Keratinocyte (primary cell): ENCODE measurements around the gene PTPRB. TPM values are rescaled to one million over a fixed set of nuclear protein-coding genes. Genes with fewer than 3 reads are reported as not detected.

Source experiments
- DNase-seq: peaks from one replicate; pipeline ENCODE4 v3.0.0-alpha.2; 2011; ENCODE audit warnings: low read depth, missing footprints, low spot score
- FAIRE-seq: peaks from 2 replicates; lab custom pipeline; 2011; peaks lifted over from hg19 to GRCh38; lab: Jason Lieb, UNC
- H2AFZ ChIP-seq: 2 replicates; pipeline ENCODE4 v1.6.0; 2012; ENCODE audit warnings: low read length, control low read depth, inconsistent platforms; ENCODE audit not compliant: control insufficient read depth
- H3K27ac ChIP-seq: 2 replicates; pipeline ENCODE4 v1.5.1; 2011; ENCODE audit warnings: low read length; ENCODE audit not compliant: control insufficient read depth, insufficient read depth
- H3K27me3 ChIP-seq: 3 replicates; pipeline ENCODE4 v1.6.0; 2011; ENCODE audit warnings: low read length; ENCODE audit not compliant: control insufficient read depth, insufficient read depth; ENCODE audit errors: extremely low read depth
- H3K36me3 ChIP-seq, 2 experiments: 2 replicates in 1 of 2; 3 replicates in 1 of 2; pipeline ENCODE4 v1.5.1; 2011; ENCODE audit warnings: low read length in 2 of 2, mild to moderate bottlenecking in 1 of 2; ENCODE audit not compliant: control insufficient read depth in 2 of 2, insufficient read depth in 2 of 2; ENCODE audit errors: extremely low read depth in 1 of 2
- H3K4me1 ChIP-seq: 3 replicates; pipeline ENCODE4 v1.5.1; 2011; ENCODE audit warnings: low read length; ENCODE audit not compliant: control insufficient read depth, insufficient read depth; ENCODE audit errors: extremely low read depth
- H3K4me2 ChIP-seq: 3 replicates; pipeline ENCODE4 v1.6.0; 2011; ENCODE audit warnings: low read depth, low read length; ENCODE audit not compliant: control insufficient read depth, insufficient read depth; ENCODE audit errors: extremely low read depth
- H3K4me3 ChIP-seq, 3 experiments: fragments of 200-600 bp in 1 of 3; sonication (generic) in 1 of 3; 2 replicates in 2 of 3; 3 replicates in 1 of 3; pipeline ENCODE4 v1.5.1; 2011 to 2016; ENCODE audit warnings: low read length in 3 of 3, mild to moderate bottlenecking in 3 of 3, control low read depth in 2 of 3, inconsistent platforms in 1 of 3, low read depth in 1 of 3, mixed read lengths in 1 of 3, mixed run types in 1 of 3, moderate library complexity in 1 of 3; ENCODE audit not compliant: control insufficient read depth in 2 of 3, insufficient read depth in 2 of 3; ENCODE audit errors: extremely low read depth in 1 of 3
- H3K79me2 ChIP-seq: 2 replicates; pipeline ENCODE4 v1.6.0; 2012; ENCODE audit warnings: low read length; ENCODE audit not compliant: control insufficient read depth, insufficient read depth
- H3K9ac ChIP-seq: 3 replicates; pipeline ENCODE4 v1.6.0; 2011; ENCODE audit warnings: low read length; ENCODE audit not compliant: control insufficient read depth, insufficient read depth; ENCODE audit errors: extremely low read depth
- H3K9me1 ChIP-seq: 3 replicates; pipeline ENCODE4 v1.6.0; 2011; ENCODE audit warnings: low read length; ENCODE audit not compliant: control insufficient read depth, insufficient read depth; ENCODE audit errors: extremely low read depth
- H3K9me3 ChIP-seq: 2 replicates; pipeline ENCODE4 v1.5.1; 2012; ENCODE audit warnings: low read depth, low read length; ENCODE audit not compliant: control insufficient read depth
- H4K20me1 ChIP-seq: 3 replicates; pipeline ENCODE4 v1.6.0; 2011; ENCODE audit warnings: low read length; ENCODE audit not compliant: control insufficient read depth, insufficient read depth; ENCODE audit errors: extremely low read depth
- CTCF ChIP-seq, 3 experiments: IDR thresholded peaks in 1 of 3; conservative IDR thresholded peaks in 1 of 3; optimal IDR thresholded peaks in 1 of 3; 2 replicates in 2 of 3; 3 replicates in 1 of 3; pipeline versions ENCODE3 to v1.5.1; 2011; ENCODE audit warnings: low read length in 3 of 3, mild to moderate bottlenecking in 3 of 3, moderate library complexity in 2 of 3, control low read depth in 1 of 3, inconsistent platforms in 1 of 3; ENCODE audit not compliant: insufficient read depth in 2 of 3; ENCODE audit errors: extremely low read depth in 1 of 3
- EZH2 ChIP-seq: IDR thresholded peaks from one replicate; pipeline ENCODE4 v1.6.1; 2012; ENCODE audit warnings: inconsistent platforms, mild to moderate bottlenecking, low read length, moderate library complexity
- dilution Hi-C: fragments of 300-500 bp; cut with MboI; formaldehyde crosslinking; loops from one replicate; pipeline ENCODE4 v1.7.0; 2020; ENCODE audit warnings: low sequenced_read_pairs; ENCODE audit not compliant: extremely low pct_ligation_motif_present
- polyA plus RNA-seq, 5 experiments: library from polyadenylated mRNA; depleted of rRNA in 3 of 5; stranded (reverse) in 3 of 5; stranded (forward) in 1 of 5; unstranded in 1 of 5; fragments of >200 nt; gene quantifications; 1 replicate in 1 of 5; 2 replicates in 3 of 5; 3 replicates in 1 of 5; pipeline versions ENCODE4 v1.2.1 to v1.2.3, GENCODE V29; 2011 to 2012; ENCODE audit warnings: missing spikeins in 2 of 5, low read depth in 1 of 5, low replicate concordance in 1 of 5

The PTPRB gene
- polyA plus RNA-seq, 1 donor (not counting 4 experiments of a cell fraction or from before 2014, with no cell fraction given): 0.46 TPM

- Histone ChIP-seq H3K4me1 (peaks cover 31% of the 10 kb centered on the region), H3K4me2 (no peak overlapping the region), H3K4me3 (no peak overlapping the region), H4K20me1 (no peaks in the 10 kb centered on the region), H3K79me2 (no peaks in the 10 kb centered on the region), H3K27ac (no peak overlapping the region), H3K36me3 (no peaks in the 10 kb centered on the region), H3K9me1 (no peaks in the 10 kb centered on the region), H3K27me3 (no peaks in the 10 kb centered on the region), H2AFZ (no peak overlapping the region), H3K9ac (no peak overlapping the region), H3K9me3 (no peaks in the 10 kb centered on the region)
- FAIRE-seq (no peak), DNase-seq (no peak)
- dilution Hi-C loops: no loop called here
- TF ChIP-seq EZH2 (no peak), CTCF (optimal IDR thresholded peaks at IDR 0.05 in 1 of 3, IDR thresholded peaks at IDR 0.05 in 1 of 3, conservative IDR thresholded peaks at IDR 0.05 in 1 of 3; ENCODE audit: extremely low read depth in 1 of 3, insufficient read depth in 2 of 3, low read length in 3 of 3) (no peak)
Measured at GRCh38 chr12:70641691-70642090, 4.5 kb upstream of the PTPRB start.

GRCh38 chr12:70640901-70641300, 3.7 kb upstream of the PTPRB start:
- Histone ChIP-seq H3K4me1 (peaks cover 23% of the 10 kb centered on the region), H2AFZ (no peak overlapping the region), H4K20me1 (no peaks in the 10 kb centered on the region), H3K27me3 (no peaks in the 10 kb centered on the region), H3K79me2 (no peaks in the 10 kb centered on the region), H3K36me3 (no peaks in the 10 kb centered on the region), H3K9me1 (no peaks in the 10 kb centered on the region), H3K9ac (no peak overlapping the region), H3K4me2 (no peak overlapping the region), H3K9me3 (no peaks in the 10 kb centered on the region), H3K27ac (no peak overlapping the region), H3K4me3 (no peak overlapping the region)
- TF ChIP-seq EZH2 (no peak), CTCF (optimal IDR thresholded peaks at IDR 0.05 in 1 of 3, IDR thresholded peaks at IDR 0.05 in 1 of 3, conservative IDR thresholded peaks at IDR 0.05 in 1 of 3; ENCODE audit: extremely low read depth in 1 of 3, insufficient read depth in 2 of 3, low read length in 3 of 3) (no peak)
- DNase-seq (no peak), FAIRE-seq (no peak)
- dilution Hi-C loops: no loop called here
